ENCODE data around the gene PDS5B. TPM values are rescaled to one million over a fixed set of nuclear protein-coding genes. Genes with fewer than 3 reads are reported as not detected.

Gene PDS5B
- total RNA-seq, 1 experiment from 2014 or later = 26.5 TPM

DNA sequence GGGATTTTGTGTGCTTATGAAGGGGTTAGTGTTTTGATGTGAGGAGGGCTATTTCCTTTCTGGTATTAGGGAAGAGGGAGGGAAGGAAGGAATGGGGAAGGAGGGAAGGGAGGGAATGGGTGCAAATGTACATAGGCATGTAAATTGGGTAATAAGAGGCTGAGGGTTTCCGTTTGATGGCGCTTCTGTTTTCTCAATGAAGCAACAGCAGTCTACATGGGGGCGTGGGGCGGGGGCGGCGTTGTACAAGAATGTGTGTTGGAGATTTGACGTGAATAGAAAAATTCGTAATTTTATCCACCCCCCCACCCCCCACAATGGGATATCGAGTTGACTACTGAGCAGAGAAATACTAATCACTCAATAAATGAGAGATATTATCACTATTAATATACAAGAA is 52.5 kb downstream of the PDS5B start:
- DNase-seq (ENCODE audit: low read depth, low spot score) (no peak), ATAC-seq (no peak)
- no peak overlapping the region for H3K4me2 ChIP-seq (ENCODE audit: low read length)
- RAD21 ChIA-PET (ENCODE audit: low non-redundant PET in 1 of 2, low total read pairs in 2 of 2, uncharacterized antibody in 2 of 2, unreplicated experiment in 2 of 2) = no interaction called here
- no peak overlapping the region for H2AFZ ChIP-seq (ENCODE audit: low read depth, low read length, poor library complexity, severe bottlenecking)
- no peak overlapping the region for H3K9ac ChIP-seq (ENCODE audit: low read length)
- no peaks in the 10 kb centered on the region for H3K9me3 ChIP-seq (ENCODE audit: control insufficient read depth in 1 of 2, insufficient read depth in 1 of 2, low read depth in 1 of 2, low read length in 2 of 2)
- no peak overlapping the region for H3K27ac ChIP-seq (ENCODE audit: low read depth, low read length)
- peaks cover 85% of the 10 kb centered on the region for H3K79me2 ChIP-seq (ENCODE audit: insufficient read depth, low read length)
- POLR2A ChIA-PET = no interaction called here
- H3K27me3 ChIP-seq (ENCODE audit: insufficient read depth, low read length) = no peaks in the 10 kb centered on the region
- H3K9me2 ChIP-seq (ENCODE audit: insufficient read depth) = no peaks in the 10 kb centered on the region
- CTCF ChIA-PET = no interaction called here
- H3K4me1 ChIP-seq (ENCODE audit: control insufficient read depth in 1 of 2, insufficient read depth in 2 of 2, low read length in 2 of 2) = no peaks in the 10 kb centered on the region
- H3K36me3 ChIP-seq (ENCODE audit: control insufficient read depth in 1 of 2, insufficient read depth in 2 of 2, low read length in 2 of 2) = no peaks in the 10 kb centered on the region
- BruUV-seq (replicated peaks) = no TSS peak
- H4K20me1 ChIP-seq (ENCODE audit: insufficient read depth) = peaks cover 14% of the 10 kb centered on the region; the same call in 1 of the 2 replicates
- H3K4me3 ChIP-seq (replicated peaks in 1 of 2; ENCODE audit: low read depth in 1 of 2, low read length in 2 of 2) = no peak overlapping the region
- TF ChIP-seq FOSL1 (IDR thresholded peaks at IDR 0.05; ENCODE audit: low read depth) (no peak), EGR1 (IDR thresholded peaks at IDR 0.05; ENCODE audit: low read depth) (no peak)
- TF ChIP-seq, protein P1, sequence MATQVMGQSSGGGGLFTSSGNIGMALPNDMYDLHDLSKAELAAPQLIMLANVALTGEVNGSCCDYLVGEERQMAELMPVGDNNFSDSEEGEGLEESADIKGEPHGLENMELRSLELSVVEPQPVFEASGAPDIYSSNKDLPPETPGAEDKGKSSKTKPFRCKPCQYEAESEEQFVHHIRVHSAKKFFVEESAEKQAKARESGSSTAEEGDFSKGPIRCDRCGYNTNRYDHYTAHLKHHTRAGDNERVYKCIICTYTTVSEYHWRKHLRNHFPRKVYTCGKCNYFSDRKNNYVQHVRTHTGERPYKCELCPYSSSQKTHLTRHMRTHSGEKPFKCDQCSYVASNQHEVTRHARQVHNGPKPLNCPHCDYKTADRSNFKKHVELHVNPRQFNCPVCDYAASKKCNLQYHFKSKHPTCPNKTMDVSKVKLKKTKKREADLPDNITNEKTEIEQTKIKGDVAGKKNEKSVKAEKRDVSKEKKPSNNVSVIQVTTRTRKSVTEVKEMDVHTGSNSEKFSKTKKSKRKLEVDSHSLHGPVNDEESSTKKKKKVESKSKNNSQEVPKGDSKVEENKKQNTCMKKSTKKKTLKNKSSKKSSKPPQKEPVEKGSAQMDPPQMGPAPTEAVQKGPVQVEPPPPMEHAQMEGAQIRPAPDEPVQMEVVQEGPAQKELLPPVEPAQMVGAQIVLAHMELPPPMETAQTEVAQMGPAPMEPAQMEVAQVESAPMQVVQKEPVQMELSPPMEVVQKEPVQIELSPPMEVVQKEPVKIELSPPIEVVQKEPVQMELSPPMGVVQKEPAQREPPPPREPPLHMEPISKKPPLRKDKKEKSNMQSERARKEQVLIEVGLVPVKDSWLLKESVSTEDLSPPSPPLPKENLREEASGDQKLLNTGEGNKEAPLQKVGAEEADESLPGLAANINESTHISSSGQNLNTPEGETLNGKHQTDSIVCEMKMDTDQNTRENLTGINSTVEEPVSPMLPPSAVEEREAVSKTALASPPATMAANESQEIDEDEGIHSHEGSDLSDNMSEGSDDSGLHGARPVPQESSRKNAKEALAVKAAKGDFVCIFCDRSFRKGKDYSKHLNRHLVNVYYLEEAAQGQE (IDR thresholded peaks at IDR 0.05; ENCODE audit: low read depth) = no peak
- intact Hi-C loops (cut with micrococcal nuclease) = loop anchor here (1.0 kb wide), 1 partner anchor 52 kb away; the partner anchor contains the start of gene PDS5B

GRCh38 chr13:32639502-32640105 is 53.4 kb downstream of the PDS5B start:
- Histone ChIP-seq H2AFZ (ENCODE audit: low read depth, low read length, poor library complexity, severe bottlenecking) (no peak overlapping the region), H4K20me1 (ENCODE audit: insufficient read depth) (peaks cover 14% of the 10 kb centered on the region; the same call in 1 of the 2 replicates), H3K27me3 (ENCODE audit: insufficient read depth, low read length) (no peaks in the 10 kb centered on the region), H3K4me2 (ENCODE audit: low read length) (no peak overlapping the region), H3K27ac (ENCODE audit: low read depth, low read length) (no peak overlapping the region), H3K36me3 (ENCODE audit: control insufficient read depth in 1 of 2, insufficient read depth in 2 of 2, low read length in 2 of 2) (no peaks in the 10 kb centered on the region), H3K9ac (ENCODE audit: low read length) (no peak overlapping the region), H3K79me2 (ENCODE audit: insufficient read depth, low read length) (peaks cover 86% of the 10 kb centered on the region), H3K4me3 (replicated peaks in 1 of 2; ENCODE audit: low read depth in 1 of 2, low read length in 2 of 2) (no peak overlapping the region), H3K4me1 (ENCODE audit: control insufficient read depth in 1 of 2, insufficient read depth in 2 of 2, low read length in 2 of 2) (no peaks in the 10 kb centered on the region), H3K9me2 (ENCODE audit: insufficient read depth) (no peaks in the 10 kb centered on the region), H3K9me3 (ENCODE audit: control insufficient read depth in 1 of 2, insufficient read depth in 1 of 2, low read depth in 1 of 2, low read length in 2 of 2) (no peaks in the 10 kb centered on the region)
- RAD21 ChIA-PET (ENCODE audit: low non-redundant PET in 1 of 2, low total read pairs in 2 of 2, uncharacterized antibody in 2 of 2, unreplicated experiment in 2 of 2) = no interaction called here
- ATAC-seq = peak; percentile 79
- peak; percentile 43 for DNase-seq (ENCODE audit: low read depth, low spot score)
- intact Hi-C loops (cut with micrococcal nuclease) = loop anchor here (1.0 kb wide), 1 partner anchor 53 kb away; the partner anchor contains the start of gene PDS5B
- CTCF ChIA-PET = interaction anchor here (0.7 to 1.3 kb wide), 11 partner anchors 8 to 730 kb away, joined by 3 to 18 read pairs (median 4); partner anchors contain the start of gene PDS5B
- no TSS peak for BruUV-seq (replicated peaks)
- POLR2A ChIA-PET = no interaction called here
- TF ChIP-seq FOSL1 (IDR thresholded peaks at IDR 0.05; ENCODE audit: low read depth) (no peak), RAD21 (IDR thresholded peaks at IDR 0.05; ENCODE audit: low read depth) (peak; percentile 64), SRF (IDR thresholded peaks at IDR 0.05; ENCODE audit: low read depth) (no peak), POLR2AphosphoS5 (IDR thresholded peaks at IDR 0.05; ENCODE audit: low read depth, low read length) (no peak), SIN3A (IDR thresholded peaks at IDR 0.05; ENCODE audit: low read depth) (no peak), CEBPB (IDR thresholded peaks at IDR 0.05; ENCODE audit: low read depth) (no peak), YY1 (IDR thresholded peaks at IDR 0.05; ENCODE audit: extremely low read depth, insufficient replicate concordance, low read depth, low read length) (no peak), ATF3 (IDR thresholded peaks at IDR 0.05) (no peak)
- TF ChIP-seq, protein P1 (IDR thresholded peaks at IDR 0.05; ENCODE audit: low read depth) = no peak

All from HCT116 (cell line).